A549 (cell line): ENCODE data around the gene SOX6. TPM values are rescaled to one million over a fixed set of nuclear protein-coding genes. Genes with fewer than 3 reads are reported as not detected.

Experiments used
- ATAC-seq, 2 experiments: fragments of 200-7000 bp in 1 of 2; fragments of >200 bp in 1 of 2; cut with Nextera tagmentation in 1 of 2; cut with Tn5 transposase in 1 of 2; 3 replicates each; pipeline versions ENCODE4 v1.8.0 to v1.9.1; 2018 to 2020; ENCODE audit warnings: mild to moderate bottlenecking in 1 of 2, moderate library complexity in 1 of 2
- CTCF ChIA-PET: fragments of 300-600 bp; sonication (Branson Sonifier 250); formaldehyde crosslinking; extraction: SDS; loops from one replicate; lab custom pipeline; 2021; ENCODE audit warnings: antibody characterized with exemption, inconsistent platforms; lab: Yijun Ruan, JAX
- POLR2A ChIA-PET: fragments of 350-600 bp; formaldehyde crosslinking; extraction: SDS; loops from one replicate; lab custom pipeline; 2021; ENCODE audit warnings: antibody characterized with exemption, inconsistent platforms; lab: Yijun Ruan, JAX
- DNase-seq, 2 experiments: peaks; one replicate each; pipeline versions ENCODE4 v3.0.0 to v3.0.0-alpha.2; 2011 to 2016; ENCODE audit warnings: low read depth in 1 of 2, low spot score in 1 of 2
- FAIRE-seq: peaks from 2 replicates; lab custom pipeline; 2011; peaks lifted over from hg19 to GRCh38; lab: Jason Lieb, UNC
- H3K27ac ChIP-seq, 2 experiments: fragments of >200 bp; sonication (Bioruptor Twin); formaldehyde crosslinking; 3 replicates each; pipeline ENCODE4 v1.5.1; 2016 to 2017
- H3K4me1 ChIP-seq: fragments of >200 bp; sonication (Bioruptor Twin); formaldehyde crosslinking; 3 replicates; pipeline ENCODE4 v1.6.1; 2016
- H3K4me2 ChIP-seq: fragments of >200 bp; sonication (Bioruptor Twin); formaldehyde crosslinking; 3 replicates; pipeline ENCODE4 v1.6.1; 2016
- H3K4me3 ChIP-seq: fragments of >200 bp; sonication (Bioruptor Twin); formaldehyde crosslinking; 3 replicates; pipeline ENCODE4 v1.5.1; 2016
- H3K9me3 ChIP-seq: fragments of >200 bp; sonication (Bioruptor Twin); formaldehyde crosslinking; 3 replicates; pipeline ENCODE4 v1.6.1; 2016
- ATOH8 ChIP-seq: fragments of 250-450 bp; sonication (Bioruptor Pico); IDR thresholded peaks from 2 replicates; pipeline ENCODE4 v1.5.0; 2020; ENCODE audit warnings: low read depth, mild to moderate bottlenecking, moderate library complexity
- CHD2 ChIP-seq: fragments of 150-350 bp; IDR thresholded peaks from 2 replicates; pipeline ENCODE4 v1.6.1; 2014; ENCODE audit warnings: low read length; ENCODE audit not compliant: partially characterized antibody
- EHF ChIP-seq: fragments of 250-450 bp; sonication (Bioruptor Pico); IDR thresholded peaks from 2 replicates; pipeline ENCODE4 v1.5.0; 2020; ENCODE audit warnings: mild to moderate bottlenecking
- EHMT2 ChIP-seq: fragments of 200-600 bp; sonication (generic); IDR thresholded peaks from 2 replicates; pipeline ENCODE4 v1.6.1; 2016; ENCODE audit warnings: antibody characterized with exemption, low read depth, mild to moderate bottlenecking, moderate library complexity
- FOXS1 ChIP-seq: fragments of 250-450 bp; sonication (Bioruptor Pico); IDR thresholded peaks from 2 replicates; pipeline ENCODE4 v1.5.0; 2020; ENCODE audit warnings: mild to moderate bottlenecking, moderate library complexity
- GATA3 ChIP-seq: IDR thresholded peaks from 2 replicates; pipeline ENCODE4 v1.6.1; 2012; ENCODE audit warnings: borderline replicate concordance
- HEYL ChIP-seq: fragments of 250-450 bp; sonication (Bioruptor Pico); IDR thresholded peaks from 2 replicates; pipeline ENCODE4 v1.8.0; 2021; ENCODE audit warnings: mild to moderate bottlenecking, moderate library complexity
- HOXA7 ChIP-seq: fragments of 250-450 bp; sonication (Bioruptor Pico); IDR thresholded peaks from 2 replicates; pipeline ENCODE4 v1.5.0; 2020; ENCODE audit warnings: mild to moderate bottlenecking, moderate library complexity
- MAZ ChIP-seq: fragments of 150-350 bp; IDR thresholded peaks from 2 replicates; pipeline ENCODE4 v1.6.1; 2014; ENCODE audit warnings: antibody characterized with exemption, low read depth, low read length, borderline replicate concordance
- NPAS2 ChIP-seq: fragments of 250-450 bp; sonication (Bioruptor Pico); IDR thresholded peaks from 2 replicates; pipeline ENCODE4 v1.8.0; 2022; ENCODE audit warnings: mild to moderate bottlenecking, moderate library complexity, borderline replicate concordance
- NR3C1 ChIP-seq: fragments of >200 bp; sonication (Bioruptor Twin); formaldehyde crosslinking; IDR thresholded peaks from 3 replicates; pipeline ENCODE4 v1.6.1; 2017
- POLR2AphosphoS2 ChIP-seq: conservative IDR thresholded peaks from 2 replicates; pipeline ENCODE4 v1.6.1; 2012; ENCODE audit warnings: low read length, improper control_type of control experiment, inconsistent platforms
- RCOR1 ChIP-seq: fragments of 150-350 bp; IDR thresholded peaks from 2 replicates; pipeline ENCODE4 v1.6.1; 2014; ENCODE audit warnings: antibody characterized with exemption, low read length, low read depth
- REST ChIP-seq: fragments of 200-600 bp; sonication (generic); IDR thresholded peaks from 2 replicates; pipeline ENCODE4 v1.6.1; 2016; ENCODE audit warnings: antibody characterized with exemption, mild to moderate bottlenecking, moderate library complexity
- TFCP2L1 ChIP-seq: fragments of 250-450 bp; sonication (Bioruptor Pico); IDR thresholded peaks from 2 replicates; pipeline ENCODE4 v1.5.0; 2021; ENCODE audit warnings: mild to moderate bottlenecking
- ZC3H11A ChIP-seq: fragments of 450-650 bp; IDR thresholded peaks from 2 replicates; pipeline ENCODE4 v1.6.1; 2014; ENCODE audit warnings: antibody characterized with exemption, mild to moderate bottlenecking
- ZSCAN20 ChIP-seq: fragments of 250-450 bp; sonication (Bioruptor Pico); IDR thresholded peaks from 2 replicates; pipeline ENCODE4 v1.8.0; 2022; ENCODE audit warnings: mild to moderate bottlenecking, moderate library complexity
- WGBS: methylation state at CpG from one replicate; pipeline ENCODE4 v1.1.6; 2017; ENCODE audit errors: missing lambda C conversion rate; 5-methylcytosine and 5-hydroxymethylcytosine counted together
- polyA plus RNA-seq, 4 experiments: library from polyadenylated mRNA; depleted of rRNA in 3 of 4; stranded (reverse); fragments of >200 nt; fragmentation: RNase III in 1 of 4; extraction: RNeasy Plus Mini Kit Qiagen cat#74134 plus additional on column Dnase treatment in 1 of 4; gene quantifications; 2 replicates in 3 of 4; 3 replicates in 1 of 4; pipeline ENCODE4 v1.2.3, GENCODE V29; 2011 to 2017
- TF ChIP-seq, protein P1 (sequence below): fragments of >200 bp; sonication (Bioruptor Twin); formaldehyde crosslinking; IDR thresholded peaks from 2 replicates; pipeline ENCODE4 v1.6.1; 2016
- TF ChIP-seq, protein P2 (sequence below): fragments of >200 bp; sonication (Bioruptor Twin); formaldehyde crosslinking; IDR thresholded peaks from 3 replicates; pipeline ENCODE4 v1.6.1; 2016
- TF ChIP-seq, protein P3 (sequence below): fragments of 450-650 bp; IDR thresholded peaks from 2 replicates; pipeline ENCODE4 v1.6.1; 2014; ENCODE audit warnings: antibody characterized with exemption

SOX6 gene
- polyA plus RNA-seq, 2 of the 4 experiments (the other 2 are of a cell fraction): 0.18 TPM; not detected in 1

DNA sequence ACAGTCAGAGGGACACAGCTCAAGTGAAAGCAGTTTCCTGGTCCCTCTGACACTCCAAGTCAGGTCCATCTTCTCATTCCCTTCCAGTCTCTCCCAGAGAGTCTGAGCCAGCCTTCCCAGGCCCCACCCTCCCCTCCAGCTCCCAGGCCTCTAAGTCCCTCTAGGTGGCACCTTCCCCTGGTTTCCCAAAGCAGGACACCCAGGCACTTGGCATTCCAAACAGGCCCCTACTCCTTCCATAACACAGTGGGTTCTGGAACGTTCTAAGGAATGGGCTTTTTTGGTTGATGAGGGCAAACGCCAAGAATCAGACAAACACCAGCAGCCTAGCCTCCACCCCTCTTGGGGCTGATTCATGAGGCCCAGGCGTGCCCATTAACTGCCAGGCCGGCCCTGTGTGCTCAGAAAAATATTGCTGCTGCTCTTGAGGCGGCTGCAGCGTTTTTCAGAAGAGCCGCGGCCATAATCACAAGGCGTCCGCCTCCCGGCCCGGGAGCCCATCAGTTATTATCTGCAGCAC is 418.7 kb downstream of the SOX6 start:
- POLR2A ChIA-PET: interaction anchor here (0.6 kb wide), 1 partner anchor 162 kb away, joined by 3 read pairs; no protein-coding TSS in a partner anchor
- WGBS: 81% methylated on average over 12 of the region's 12 CpGs
- Histone ChIP-seq H3K9me3 (no peaks in the 10 kb centered on the region), H3K4me1 (no peaks in the 10 kb centered on the region), H3K27ac (no peak overlapping the region), H3K4me2 (no peak overlapping the region), H3K4me3 (no peak overlapping the region)
- no peak for DNase-seq
- no peak for TF ChIP-seq CHD2
- TF ChIP-seq, protein P1, sequence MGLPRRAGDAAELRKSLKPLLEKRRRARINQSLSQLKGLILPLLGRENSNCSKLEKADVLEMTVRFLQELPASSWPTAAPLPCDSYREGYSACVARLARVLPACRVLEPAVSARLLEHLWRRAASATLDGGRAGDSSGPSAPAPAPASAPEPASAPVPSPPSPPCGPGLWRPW: no peak
- no peak for TF ChIP-seq HOXA7
- TF ChIP-seq, protein P2, sequence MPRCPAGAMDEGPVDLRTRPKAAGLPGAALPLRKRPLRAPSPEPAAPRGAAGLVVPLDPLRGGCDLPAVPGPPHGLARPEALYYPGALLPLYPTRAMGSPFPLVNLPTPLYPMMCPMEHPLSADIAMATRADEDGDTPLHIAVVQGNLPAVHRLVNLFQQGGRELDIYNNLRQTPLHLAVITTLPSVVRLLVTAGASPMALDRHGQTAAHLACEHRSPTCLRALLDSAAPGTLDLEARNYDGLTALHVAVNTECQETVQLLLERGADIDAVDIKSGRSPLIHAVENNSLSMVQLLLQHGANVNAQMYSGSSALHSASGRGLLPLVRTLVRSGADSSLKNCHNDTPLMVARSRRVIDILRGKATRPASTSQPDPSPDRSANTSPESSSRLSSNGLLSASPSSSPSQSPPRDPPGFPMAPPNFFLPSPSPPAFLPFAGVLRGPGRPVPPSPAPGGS: no peak
- TF ChIP-seq MAZ: no peak
- no peak for TF ChIP-seq ZC3H11A
- TF ChIP-seq EHF (CRISPR knock-in tag): no peak
- no peak for TF ChIP-seq FOXS1 (CRISPR knock-in tag)
- TF ChIP-seq RCOR1: no peak
- no peak for TF ChIP-seq TFCP2L1 (CRISPR knock-in tag)
- TF ChIP-seq, protein P3, sequence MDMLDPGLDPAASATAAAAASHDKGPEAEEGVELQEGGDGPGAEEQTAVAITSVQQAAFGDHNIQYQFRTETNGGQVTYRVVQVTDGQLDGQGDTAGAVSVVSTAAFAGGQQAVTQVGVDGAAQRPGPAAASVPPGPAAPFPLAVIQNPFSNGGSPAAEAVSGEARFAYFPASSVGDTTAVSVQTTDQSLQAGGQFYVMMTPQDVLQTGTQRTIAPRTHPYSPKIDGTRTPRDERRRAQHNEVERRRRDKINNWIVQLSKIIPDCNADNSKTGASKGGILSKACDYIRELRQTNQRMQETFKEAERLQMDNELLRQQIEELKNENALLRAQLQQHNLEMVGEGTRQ: no peak
- no peak for TF ChIP-seq NR3C1
- no peak for TF ChIP-seq ATOH8
- no peak for TF ChIP-seq ZSCAN20 (CRISPR knock-in tag)
- no peak for TF ChIP-seq NPAS2 (CRISPR knock-in tag)
- TF ChIP-seq POLR2AphosphoS2: no peak
- no peak for ATAC-seq
- no peak for FAIRE-seq
- CTCF ChIA-PET: no interaction called here

DNA sequence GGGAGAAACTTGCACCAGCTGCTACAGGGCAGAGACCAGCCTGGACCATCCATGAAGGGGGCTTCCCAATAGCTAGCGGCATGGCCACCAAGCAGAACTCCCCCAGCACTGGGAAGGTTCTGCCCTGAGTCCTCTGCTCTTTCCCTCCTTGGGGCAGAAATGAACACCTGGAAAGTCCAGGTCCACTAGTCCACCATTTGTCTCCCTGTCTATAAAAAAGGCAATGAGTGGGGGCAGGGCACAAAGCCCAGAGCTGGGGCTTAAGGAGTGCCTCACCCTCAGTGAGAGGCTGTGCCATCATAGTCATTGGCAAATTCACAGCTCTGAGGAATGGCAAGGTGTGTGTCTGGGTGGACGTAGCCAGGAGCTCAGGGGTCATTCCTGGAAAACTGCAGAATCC is 420.3 kb downstream of the SOX6 start:
- Histone ChIP-seq H3K4me1 (no peaks in the 10 kb centered on the region), H3K4me2 (no peak overlapping the region), H3K27ac (no peak overlapping the region), H3K4me3 (no peak overlapping the region), H3K9me3 (no peaks in the 10 kb centered on the region)
- no peak for ATAC-seq
- WGBS: 54% methylated on average over 2 of the region's 2 CpGs
- POLR2A ChIA-PET: no interaction called here
- no peak for DNase-seq
- TF ChIP-seq EHMT2: no peak
- no peak for TF ChIP-seq HEYL (CRISPR knock-in tag)
- no peak for TF ChIP-seq GATA3
- TF ChIP-seq ATOH8: no peak
- TF ChIP-seq REST: no peak
- no peak for FAIRE-seq
- CTCF ChIA-PET: no interaction called here
